ENCODE measurements around the gene RAP1A.
A peak's percentile ranks its signal among the peaks of the same experiment; 100 is the strongest.

Gene RAP1A

GRCh38 chr1:111619635-111620440 is at the start of gene RAP1A:
TSS of gene RAP1A (plus strand) at chr1:111619789. CDS start at chr1:111691361, 71,572 bp downstream.
- Histone ChIP-seq H3K27ac (ENCODE audit: low read depth, low read length) (peak within 1 kb of the TSS; percentile 84), H3K4me3 (ENCODE audit: low read length) (peak within 1 kb of the TSS; percentile 96), H3K9ac (ENCODE audit: low read length) (peak within 1 kb of the TSS; percentile 66), H3K4me1 (ENCODE audit: control insufficient read depth, insufficient read depth, low read length) (peaks cover 14% of the 10 kb centered on the region), H3K27me3 (ENCODE audit: control insufficient read depth, insufficient read depth, low read length) (no peaks in the 10 kb centered on the region), H3K36me3 (ENCODE audit: control insufficient read depth, insufficient read depth, low read length) (no peaks in the 10 kb centered on the region)

GRCh38 chr1:111569913-111570312 is 49.7 kb upstream of the RAP1A start:
- Histone ChIP-seq H3K4me3 (ENCODE audit: low read length) (no peak overlapping the region), H3K36me3 (ENCODE audit: control insufficient read depth, insufficient read depth, low read length) (no peaks in the 10 kb centered on the region), H3K27ac (ENCODE audit: low read depth, low read length) (peak overlapping the region; percentile 30), H3K4me1 (ENCODE audit: control insufficient read depth, insufficient read depth, low read length) (peaks cover 18% of the 10 kb centered on the region), H3K27me3 (ENCODE audit: control insufficient read depth, insufficient read depth, low read length) (no peaks in the 10 kb centered on the region), H3K9ac (ENCODE audit: low read length) (no peak overlapping the region)

- Histone ChIP-seq H3K9ac (ENCODE audit: low read length) (no peak overlapping the region), H3K27ac (ENCODE audit: low read depth, low read length) (no peak overlapping the region)
Observed at GRCh38 chr1:111570781-111571181, 48.8 kb upstream of the RAP1A start.

GRCh38 chr1:111571239-111571638 is 48.4 kb upstream of the RAP1A start:
- no peaks in the 10 kb centered on the region for H3K36me3 ChIP-seq (ENCODE audit: control insufficient read depth, insufficient read depth, low read length)
- no peaks in the 10 kb centered on the region for H3K27me3 ChIP-seq (ENCODE audit: control insufficient read depth, insufficient read depth, low read length)
- H3K9ac ChIP-seq (ENCODE audit: low read length): no peak overlapping the region
- peaks cover 13% of the 10 kb centered on the region for H3K4me1 ChIP-seq (ENCODE audit: control insufficient read depth, insufficient read depth, low read length)
- no peak overlapping the region for H3K4me3 ChIP-seq (ENCODE audit: low read length)
- no peak overlapping the region for H3K27ac ChIP-seq (ENCODE audit: low read depth, low read length)

More at GRCh38 chr1:111570781-111571181, 48.8 kb upstream of the RAP1A start:
- H3K4me1 ChIP-seq (ENCODE audit: control insufficient read depth, insufficient read depth, low read length): peaks cover 13% of the 10 kb centered on the region
- H3K27me3 ChIP-seq (ENCODE audit: control insufficient read depth, insufficient read depth, low read length): no peaks in the 10 kb centered on the region
- no peaks in the 10 kb centered on the region for H3K36me3 ChIP-seq (ENCODE audit: control insufficient read depth, insufficient read depth, low read length)
- no peak overlapping the region for H3K4me3 ChIP-seq (ENCODE audit: low read length)

- Histone ChIP-seq H3K27me3 (ENCODE audit: control insufficient read depth, insufficient read depth, low read length) (no peaks in the 10 kb centered on the region), H3K9ac (ENCODE audit: low read length) (no peak overlapping the region), H3K4me1 (ENCODE audit: control insufficient read depth, insufficient read depth, low read length) (peaks cover 13% of the 10 kb centered on the region), H3K4me3 (ENCODE audit: low read length) (no peak overlapping the region), H3K27ac (ENCODE audit: low read depth, low read length) (no peak overlapping the region), H3K36me3 (ENCODE audit: control insufficient read depth, insufficient read depth, low read length) (no peaks in the 10 kb centered on the region)
Observed at GRCh38 chr1:111571987-111572386, 47.6 kb upstream of the RAP1A start.

- Histone ChIP-seq H3K27ac (ENCODE audit: low read depth, low read length) (no peak overlapping the region), H3K4me1 (ENCODE audit: control insufficient read depth, insufficient read depth, low read length) (peaks cover 8% of the 10 kb centered on the region), H3K27me3 (ENCODE audit: control insufficient read depth, insufficient read depth, low read length) (no peaks in the 10 kb centered on the region), H3K9ac (ENCODE audit: low read length) (no peak overlapping the region), H3K4me3 (ENCODE audit: low read length) (no peak overlapping the region), H3K36me3 (ENCODE audit: control insufficient read depth, insufficient read depth, low read length) (no peaks in the 10 kb centered on the region)
Observed at GRCh38 chr1:111576547-111576946, 43.0 kb upstream of the RAP1A start.

- H3K27me3 ChIP-seq (ENCODE audit: control insufficient read depth, insufficient read depth, low read length): no peaks in the 10 kb centered on the region
- H3K4me3 ChIP-seq (ENCODE audit: low read length): no peak overlapping the region
- no peak overlapping the region for H3K27ac ChIP-seq (ENCODE audit: low read depth, low read length)
- H3K4me1 ChIP-seq (ENCODE audit: control insufficient read depth, insufficient read depth, low read length): no peaks in the 10 kb centered on the region
- H3K36me3 ChIP-seq (ENCODE audit: control insufficient read depth, insufficient read depth, low read length): no peaks in the 10 kb centered on the region
- no peak overlapping the region for H3K9ac ChIP-seq (ENCODE audit: low read length)
Observed at GRCh38 chr1:111577814-111578213, 41.8 kb upstream of the RAP1A start.

- Histone ChIP-seq H3K4me3 (ENCODE audit: low read length) (no peak overlapping the region), H3K27me3 (ENCODE audit: control insufficient read depth, insufficient read depth, low read length) (no peaks in the 10 kb centered on the region), H3K4me1 (ENCODE audit: control insufficient read depth, insufficient read depth, low read length) (no peaks in the 10 kb centered on the region), H3K36me3 (ENCODE audit: control insufficient read depth, insufficient read depth, low read length) (no peaks in the 10 kb centered on the region), H3K9ac (ENCODE audit: low read length) (no peak overlapping the region), H3K27ac (ENCODE audit: low read depth, low read length) (no peak overlapping the region)
Observed at GRCh38 chr1:111581166-111581565, 38.4 kb upstream of the RAP1A start.

- no peaks in the 10 kb centered on the region for H3K4me1 ChIP-seq (ENCODE audit: control insufficient read depth, insufficient read depth, low read length)
- H3K27me3 ChIP-seq (ENCODE audit: control insufficient read depth, insufficient read depth, low read length): no peaks in the 10 kb centered on the region
- no peaks in the 10 kb centered on the region for H3K36me3 ChIP-seq (ENCODE audit: control insufficient read depth, insufficient read depth, low read length)
- H3K4me3 ChIP-seq (ENCODE audit: low read length): no peak overlapping the region
- H3K9ac ChIP-seq (ENCODE audit: low read length): no peak overlapping the region
- H3K27ac ChIP-seq (ENCODE audit: low read depth, low read length): peak overlapping the region; percentile 11
Observed at GRCh38 chr1:111582016-111582415, 37.6 kb upstream of the RAP1A start.

- no peaks in the 10 kb centered on the region for H3K36me3 ChIP-seq (ENCODE audit: control insufficient read depth, insufficient read depth, low read length)
- H3K4me3 ChIP-seq (ENCODE audit: low read length): no peak overlapping the region
- H3K27me3 ChIP-seq (ENCODE audit: control insufficient read depth, insufficient read depth, low read length): no peaks in the 10 kb centered on the region
- no peak overlapping the region for H3K27ac ChIP-seq (ENCODE audit: low read depth, low read length)
- no peak overlapping the region for H3K9ac ChIP-seq (ENCODE audit: low read length)
- no peaks in the 10 kb centered on the region for H3K4me1 ChIP-seq (ENCODE audit: control insufficient read depth, insufficient read depth, low read length)
Observed at GRCh38 chr1:111582644-111583618, 36.7 kb upstream of the RAP1A start.

- Histone ChIP-seq H3K4me1 (ENCODE audit: control insufficient read depth, insufficient read depth, low read length) (no peaks in the 10 kb centered on the region), H3K4me3 (ENCODE audit: low read length) (no peak overlapping the region), H3K27me3 (ENCODE audit: control insufficient read depth, insufficient read depth, low read length) (no peaks in the 10 kb centered on the region), H3K27ac (ENCODE audit: low read depth, low read length) (no peak overlapping the region), H3K36me3 (ENCODE audit: control insufficient read depth, insufficient read depth, low read length) (no peaks in the 10 kb centered on the region), H3K9ac (ENCODE audit: low read length) (no peak overlapping the region)
Observed at GRCh38 chr1:111585447-111586086, 34.0 kb upstream of the RAP1A start.

- H3K27me3 ChIP-seq (ENCODE audit: control insufficient read depth, insufficient read depth, low read length): no peaks in the 10 kb centered on the region
- H3K27ac ChIP-seq (ENCODE audit: low read depth, low read length): no peak overlapping the region
- H3K36me3 ChIP-seq (ENCODE audit: control insufficient read depth, insufficient read depth, low read length): no peaks in the 10 kb centered on the region
- H3K9ac ChIP-seq (ENCODE audit: low read length): no peak overlapping the region
- no peak overlapping the region for H3K4me3 ChIP-seq (ENCODE audit: low read length)
- no peaks in the 10 kb centered on the region for H3K4me1 ChIP-seq (ENCODE audit: control insufficient read depth, insufficient read depth, low read length)
Observed at GRCh38 chr1:111586112-111586511, 33.5 kb upstream of the RAP1A start.

All from rectal smooth muscle tissue (tissue), 1 donor.